Type B pancreatic cell (in vitro differentiated cells): Measurements from ENCODE around the gene RICTOR. TPM values are rescaled to one million over a fixed set of nuclear protein-coding genes. Genes with fewer than 3 reads are reported as not detected.

ENCODE experiments used
- DNase-seq: peaks from one replicate; pipeline ENCODE4 v3.0.0; 2021; ENCODE audit warnings: mixed read lengths; ENCODE audit not compliant: unreplicated experiment; ENCODE audit errors: extremely low spot score
- H3K27ac Mint-ChIP-seq: 2 replicates; pipeline ENCODE4 v1.8.0; 2021; ENCODE audit warnings: mild to moderate bottlenecking, mixed read lengths
- H3K27me3 Mint-ChIP-seq: 2 replicates; pipeline ENCODE4 v1.8.0; 2021; ENCODE audit warnings: mixed read lengths
- H3K36me3 Mint-ChIP-seq: 2 replicates; pipeline ENCODE4 v1.8.0; 2021; ENCODE audit warnings: mixed read lengths
- H3K4me1 Mint-ChIP-seq: one replicate; pipeline ENCODE4 v1.8.0; 2021; ENCODE audit warnings: mixed read lengths; ENCODE audit not compliant: unreplicated experiment
- H3K4me3 Mint-ChIP-seq: 2 replicates; pipeline ENCODE4 v1.8.0; 2021; ENCODE audit warnings: mild to moderate bottlenecking, mixed read lengths
- H3K9me3 Mint-ChIP-seq: 2 replicates; pipeline ENCODE4 v1.8.0; 2021; ENCODE audit warnings: mixed read lengths
- CTCF ChIP-seq: fragments of 200-600 bp; sonication (generic); conservative IDR thresholded peaks from 2 replicates; pipeline ENCODE4 v1.5.0; 2021; ENCODE audit warnings: antibody characterized with exemption, mild to moderate bottlenecking
- total RNA-seq: library from RNA; stranded (reverse); gene quantifications from 2 replicates; pipeline ENCODE4 v1.2.1, GENCODE V29; 2021; ENCODE audit warnings: low replicate concordance

The RICTOR gene
- total RNA-seq, 1 donor from 2014 or later: 31.8 TPM

GRCh38 chr5:39080168-39080567 is 6.0 kb upstream of the RICTOR start:
- no peak overlapping the region for H3K4me3 Mint-ChIP-seq
- no peak for TF ChIP-seq CTCF
- DNase-seq: no peak
- no peaks in the 10 kb centered on the region for H3K36me3 Mint-ChIP-seq
- no peak overlapping the region for H3K27ac Mint-ChIP-seq
- H3K9me3 Mint-ChIP-seq: no peaks in the 10 kb centered on the region
- H3K4me1 Mint-ChIP-seq: peaks cover 4% of the 10 kb centered on the region
- peaks cover 10% of the 10 kb centered on the region for H3K27me3 Mint-ChIP-seq

GRCh38 chr5:39079147-39079546 is 4.9 kb upstream of the RICTOR start:
- Mint-ChIP-seq H3K4me1 (peaks cover 4% of the 10 kb centered on the region), H3K4me3 (no peak overlapping the region), H3K9me3 (no peaks in the 10 kb centered on the region), H3K36me3 (no peaks in the 10 kb centered on the region), H3K27ac (no peak overlapping the region), H3K27me3 (peaks cover 10% of the 10 kb centered on the region)
- no peak for TF ChIP-seq CTCF
- DNase-seq: no peak

GRCh38 chr5:39076757-39077728 is 2.8 kb upstream of the RICTOR start:
- Mint-ChIP-seq H3K36me3 (no peaks in the 10 kb centered on the region), H3K27ac (peak overlapping the region; percentile 63), H3K9me3 (no peaks in the 10 kb centered on the region), H3K4me1 (peaks cover 8% of the 10 kb centered on the region), H3K27me3 (peaks cover 10% of the 10 kb centered on the region), H3K4me3 (peak overlapping the region; percentile 58)
- DNase-seq: no peak
- no peak for TF ChIP-seq CTCF

- H3K36me3 Mint-ChIP-seq: no peaks in the 10 kb centered on the region
- no peak overlapping the region for H3K27ac Mint-ChIP-seq
- peaks cover 10% of the 10 kb centered on the region for H3K27me3 Mint-ChIP-seq
- peaks cover 16% of the 10 kb centered on the region for H3K4me1 Mint-ChIP-seq
- H3K9me3 Mint-ChIP-seq: no peaks in the 10 kb centered on the region
- DNase-seq: no peak
- H3K4me3 Mint-ChIP-seq: peak overlapping the region; percentile 53
- no peak for TF ChIP-seq CTCF
These were observed 2.0 kb upstream of the RICTOR start for GRCh38 chr5:39076101-39076756.

- peak overlapping the region; percentile 98 for H3K27ac Mint-ChIP-seq
- peaks cover 7% of the 10 kb centered on the region for H3K27me3 Mint-ChIP-seq
- H3K4me3 Mint-ChIP-seq: peak overlapping the region; percentile 97
- H3K4me1 Mint-ChIP-seq: peaks cover 16% of the 10 kb centered on the region
- H3K36me3 Mint-ChIP-seq: peaks cover 4% of the 10 kb centered on the region
- DNase-seq: no peak
- no peaks in the 10 kb centered on the region for H3K9me3 Mint-ChIP-seq
- no peak for TF ChIP-seq CTCF
These were observed 507 bp downstream of the RICTOR start for GRCh38 chr5:39073767-39074016.
